Measurements from ENCODE around the gene PPP3CA. TPM values are rescaled to one million over a fixed set of nuclear protein-coding genes. Genes with fewer than 3 reads are reported as not detected.

The PPP3CA gene
- total RNA-seq, 2 experiments from 2014 or later: 12.9 to 13.8 TPM

DNA sequence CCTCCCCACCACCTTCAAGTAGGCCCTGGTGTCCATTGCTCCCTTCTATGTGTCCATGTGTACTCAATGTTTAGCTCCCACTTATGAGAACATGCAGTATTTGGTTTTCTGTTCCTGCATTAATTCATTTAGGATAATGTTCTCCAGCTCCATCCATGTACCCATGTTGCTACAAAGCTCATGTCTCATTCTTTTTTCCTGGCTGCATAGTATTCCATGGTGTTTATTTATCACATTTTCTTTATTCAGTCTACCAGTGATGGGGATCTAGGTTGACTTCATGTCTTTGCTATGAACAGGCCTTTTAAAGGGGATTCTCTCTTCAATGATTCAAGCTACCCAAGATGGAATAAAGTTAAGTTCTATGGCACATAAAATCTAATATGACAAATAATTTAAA is 119.6 kb downstream of the PPP3CA start:
- TF ChIP-seq, protein P1, sequence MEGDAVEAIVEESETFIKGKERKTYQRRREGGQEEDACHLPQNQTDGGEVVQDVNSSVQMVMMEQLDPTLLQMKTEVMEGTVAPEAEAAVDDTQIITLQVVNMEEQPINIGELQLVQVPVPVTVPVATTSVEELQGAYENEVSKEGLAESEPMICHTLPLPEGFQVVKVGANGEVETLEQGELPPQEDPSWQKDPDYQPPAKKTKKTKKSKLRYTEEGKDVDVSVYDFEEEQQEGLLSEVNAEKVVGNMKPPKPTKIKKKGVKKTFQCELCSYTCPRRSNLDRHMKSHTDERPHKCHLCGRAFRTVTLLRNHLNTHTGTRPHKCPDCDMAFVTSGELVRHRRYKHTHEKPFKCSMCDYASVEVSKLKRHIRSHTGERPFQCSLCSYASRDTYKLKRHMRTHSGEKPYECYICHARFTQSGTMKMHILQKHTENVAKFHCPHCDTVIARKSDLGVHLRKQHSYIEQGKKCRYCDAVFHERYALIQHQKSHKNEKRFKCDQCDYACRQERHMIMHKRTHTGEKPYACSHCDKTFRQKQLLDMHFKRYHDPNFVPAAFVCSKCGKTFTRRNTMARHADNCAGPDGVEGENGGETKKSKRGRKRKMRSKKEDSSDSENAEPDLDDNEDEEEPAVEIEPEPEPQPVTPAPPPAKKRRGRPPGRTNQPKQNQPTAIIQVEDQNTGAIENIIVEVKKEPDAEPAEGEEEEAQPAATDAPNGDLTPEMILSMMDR (IDR thresholded peaks at IDR 0.05): no peak
- Histone ChIP-seq H3K27ac (ENCODE audit: low read depth in 1 of 2, low read length in 2 of 2) (no peak overlapping the region), H3K9me3 (ENCODE audit: control insufficient read depth in 1 of 2, insufficient read depth in 1 of 2, low read length in 2 of 2) (no peaks in the 10 kb centered on the region), H3K4me3 (ENCODE audit: low read length) (no peak overlapping the region), H3K27me3 (ENCODE audit: control insufficient read depth in 1 of 2, insufficient read depth in 2 of 2, low read length in 2 of 2) (no peaks in the 10 kb centered on the region), H3K4me1 (ENCODE audit: insufficient read depth, low read length) (no peaks in the 10 kb centered on the region), H3K36me3 (ENCODE audit: insufficient read depth, low read length) (no peaks in the 10 kb centered on the region)
- ATAC-seq (ENCODE audit: poor library complexity) (no peak), DNase-seq (no peak)
- intact Hi-C loops (cut with DNase I, micrococcal nuclease): no loop called here
- H3K9me3 Mint-ChIP-seq: no peaks in the 10 kb centered on the region
- H3K4me1 Mint-ChIP-seq (ENCODE audit: low read depth): peaks cover 47% of the 10 kb centered on the region
- CTCF ChIA-PET: no interaction called here
- H3K36me3 Mint-ChIP-seq (ENCODE audit: low read depth): no peaks in the 10 kb centered on the region
- no peaks in the 10 kb centered on the region for H3K27me3 Mint-ChIP-seq
- H3K27ac Mint-ChIP-seq: no peak overlapping the region
- no peak overlapping the region for H3K4me3 Mint-ChIP-seq
- POLR2A ChIA-PET: no interaction called here

DNA sequence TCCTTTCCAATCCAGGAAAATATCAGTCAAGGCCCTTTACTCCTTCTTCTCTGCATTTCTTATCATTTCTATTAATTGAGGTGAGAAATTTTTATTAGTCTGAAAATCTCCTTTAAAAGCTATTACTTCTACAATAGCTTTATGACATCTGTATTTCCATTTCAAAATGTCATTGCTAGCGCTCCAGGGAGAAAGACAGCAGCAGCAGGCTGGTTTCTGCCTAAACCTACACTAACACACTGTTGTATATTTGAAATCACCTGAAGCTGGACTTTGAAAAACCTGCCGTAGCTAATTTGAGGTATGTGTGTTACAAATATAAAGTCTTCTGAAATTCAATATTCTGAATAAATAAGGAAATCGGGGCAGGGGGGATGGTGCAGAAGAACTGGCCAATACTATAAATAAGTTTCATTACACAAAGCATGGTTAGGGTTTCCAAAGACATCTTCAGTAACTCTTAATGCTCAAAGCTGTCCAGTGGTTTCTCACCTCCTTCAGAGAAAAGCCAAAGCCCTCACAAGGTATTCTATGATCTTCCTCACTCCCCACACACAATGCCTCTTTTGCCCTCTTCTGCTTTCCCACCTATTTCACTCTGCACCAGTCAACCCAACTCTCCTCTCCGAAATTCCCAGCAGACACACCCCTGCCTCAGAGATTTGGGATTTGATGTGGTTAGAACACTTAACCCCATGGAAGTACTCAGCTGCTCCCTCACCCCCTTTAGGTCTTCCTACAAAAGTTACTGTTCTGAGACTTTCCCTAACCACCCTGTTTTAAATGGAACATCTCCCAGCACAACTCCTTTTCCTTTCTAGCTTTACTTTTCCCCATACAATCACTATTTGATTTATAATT is 122.7 kb downstream of the PPP3CA start:
- ChIA-PET POLR2A (interaction anchor here (0.7 to 1.0 kb wide), 2 partner anchors 26 to 37 kb away, joined by 3 read pairs; no protein-coding TSS in a partner anchor), CTCF (no interaction called here)
- Histone ChIP-seq H3K36me3 (ENCODE audit: insufficient read depth, low read length) (no peaks in the 10 kb centered on the region), H3K9me3 (ENCODE audit: control insufficient read depth in 1 of 2, insufficient read depth in 1 of 2, low read length in 2 of 2) (no peaks in the 10 kb centered on the region), H3K27ac (ENCODE audit: low read depth in 1 of 2, low read length in 2 of 2) (no peak overlapping the region), H3K4me1 (ENCODE audit: insufficient read depth, low read length) (no peaks in the 10 kb centered on the region), H3K27me3 (ENCODE audit: control insufficient read depth in 1 of 2, insufficient read depth in 2 of 2, low read length in 2 of 2) (no peaks in the 10 kb centered on the region), H3K4me3 (ENCODE audit: low read length) (no peak overlapping the region)
- no peak overlapping the region for H3K27ac Mint-ChIP-seq
- H3K4me3 Mint-ChIP-seq: no peak overlapping the region
- TF ChIP-seq, protein P1 (IDR thresholded peaks at IDR 0.05): no peak
- H3K27me3 Mint-ChIP-seq: no peaks in the 10 kb centered on the region
- peaks cover 42% of the 10 kb centered on the region for H3K4me1 Mint-ChIP-seq (ENCODE audit: low read depth)
- no peak for ATAC-seq (ENCODE audit: poor library complexity)
- DNase-seq: no peak
- no peaks in the 10 kb centered on the region for H3K9me3 Mint-ChIP-seq
- intact Hi-C loops (cut with DNase I, micrococcal nuclease): no loop called here
- no peaks in the 10 kb centered on the region for H3K36me3 Mint-ChIP-seq (ENCODE audit: low read depth)

DNA sequence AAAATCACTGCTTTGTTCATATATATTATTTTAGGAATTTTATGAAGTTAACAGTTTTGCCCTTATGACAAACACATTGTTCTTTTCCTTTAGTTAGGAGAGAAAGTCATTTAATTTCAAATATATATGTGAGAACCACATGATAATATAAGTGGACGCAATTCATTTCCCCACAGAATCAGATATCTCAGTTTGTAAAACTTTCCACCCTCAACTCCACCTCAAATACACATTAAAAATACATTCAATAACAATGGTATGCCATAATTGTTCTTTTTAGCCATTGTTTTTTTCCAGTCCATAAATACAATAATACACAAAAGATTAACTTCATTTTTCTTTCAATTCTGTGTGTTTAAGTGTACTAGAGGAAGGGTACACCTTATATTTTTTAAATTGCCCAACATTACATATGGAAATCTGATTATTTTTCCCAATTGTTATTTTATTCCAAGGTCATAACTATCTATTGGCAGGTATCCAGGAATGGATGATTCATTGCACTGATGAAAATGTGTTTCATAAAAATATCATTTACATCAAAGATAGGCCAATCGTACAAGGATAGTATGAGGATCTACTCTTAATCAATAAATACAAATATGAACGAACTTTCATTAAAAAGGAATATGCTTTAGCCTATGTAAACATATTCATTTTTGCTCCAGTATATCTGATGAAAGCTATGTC is 125.0 kb downstream of the PPP3CA start:
- DNase-seq: no peak
- H3K4me1 ChIP-seq (ENCODE audit: insufficient read depth, low read length): no peaks in the 10 kb centered on the region
- Mint-ChIP-seq H3K27me3 (no peaks in the 10 kb centered on the region), H3K9me3 (no peaks in the 10 kb centered on the region), H3K4me1 (ENCODE audit: low read depth) (peaks cover 45% of the 10 kb centered on the region), H3K36me3 (ENCODE audit: low read depth) (no peaks in the 10 kb centered on the region), H3K27ac (no peak overlapping the region), H3K4me3 (no peak overlapping the region)
- intact Hi-C loops (cut with DNase I, micrococcal nuclease): no loop called here
- no peak for ATAC-seq (ENCODE audit: poor library complexity)
- ChIA-PET POLR2A (no interaction called here), CTCF (no interaction called here)
- TF ChIP-seq, protein P1 (IDR thresholded peaks at IDR 0.05): no peak
- no peaks in the 10 kb centered on the region for H3K27me3 ChIP-seq (ENCODE audit: control insufficient read depth in 1 of 2, insufficient read depth in 2 of 2, low read length in 2 of 2)
- no peaks in the 10 kb centered on the region for H3K9me3 ChIP-seq (ENCODE audit: control insufficient read depth in 1 of 2, insufficient read depth in 1 of 2, low read length in 2 of 2)
- H3K36me3 ChIP-seq (ENCODE audit: insufficient read depth, low read length): no peaks in the 10 kb centered on the region
- no peak overlapping the region for H3K27ac ChIP-seq (ENCODE audit: low read depth in 1 of 2, low read length in 2 of 2)
- H3K4me3 ChIP-seq (ENCODE audit: low read length): no peak overlapping the region

Measured in CD4-positive, alpha-beta T cell (primary cell).